Measurements from ENCODE around the gene RPS6KA1. TPM values are rescaled to one million over a fixed set of nuclear protein-coding genes. Genes with fewer than 3 reads are reported as not detected.

Gene RPS6KA1
- total and polyA plus RNA-seq, 8 donors, result 19.9 to 104 (median 26.0) TPM

- H3K9me3 ChIP-seq, result no peaks in the 10 kb centered on the region
- intact Hi-C loops (cut with DNase I), result no loop called here
- H3K4me3 ChIP-seq, result no peak overlapping the region
- DNase-seq (no peak), ATAC-seq (no peak)
- peaks cover 0 to 98% of the 10 kb centered on the region in 2 donors for H3K36me3 ChIP-seq
- no peaks in the 10 kb centered on the region for H3K27me3 ChIP-seq
- no peak overlapping the region for H3K27ac ChIP-seq
- no peak for TF ChIP-seq CTCF (IDR thresholded peaks at IDR 0.05)
- H3K4me1 ChIP-seq, result peaks cover 0 to 33% of the 10 kb centered on the region in 2 donors
These were observed 27.4 kb downstream of the RPS6KA1 start for GRCh38 chr1:26557008-26557407.

- H3K36me3 ChIP-seq, result peaks cover 0 to 98% of the 10 kb centered on the region in 2 donors
- intact Hi-C loops (cut with DNase I), result no loop called here
These were observed 29.1 kb downstream of the RPS6KA1 start for GRCh38 chr1:26558685-26559048.

GRCh38 chr1:26560403-26560780 lies 30.8 kb downstream of the RPS6KA1 start:
- Histone ChIP-seq H3K27me3 (no peaks in the 10 kb centered on the region), H3K4me1 (peaks cover 0 to 9% of the 10 kb centered on the region in 2 donors), H3K36me3 (peaks cover 0 to 98% of the 10 kb centered on the region in 2 donors), H3K4me3 (no peak overlapping the region), H3K9me3 (no peaks in the 10 kb centered on the region), H3K27ac (no peak overlapping the region)
- intact Hi-C loops (cut with DNase I), result no loop called here
- DNase-seq (no peak), ATAC-seq (no peak)
- no peak for TF ChIP-seq CTCF (IDR thresholded peaks at IDR 0.05)

More at GRCh38 chr1:26558685-26559048, 29.1 kb downstream of the RPS6KA1 start:
- peaks cover 0 to 24% of the 10 kb centered on the region in 2 donors for H3K4me1 ChIP-seq
- DNase-seq, result no peak
- H3K4me3 ChIP-seq, result no peak overlapping the region
- no peaks in the 10 kb centered on the region for H3K27me3 ChIP-seq
- no peak for ATAC-seq
- H3K27ac ChIP-seq, result no peak overlapping the region
- TF ChIP-seq CTCF (IDR thresholded peaks at IDR 0.05), result no peak
- no peaks in the 10 kb centered on the region for H3K9me3 ChIP-seq

GRCh38 chr1:26570287-26570686 lies 40.7 kb downstream of the RPS6KA1 start:
- Histone ChIP-seq H3K36me3 (peaks cover 0 to 99% of the 10 kb centered on the region in 2 donors), H3K27me3 (no peaks in the 10 kb centered on the region), H3K9me3 (no peaks in the 10 kb centered on the region), H3K4me1 (peaks cover 0 to 14% of the 10 kb centered on the region in 2 donors), H3K27ac (no peak overlapping the region), H3K4me3 (no peak overlapping the region)
- no peak for ATAC-seq
- no peak for TF ChIP-seq CTCF (IDR thresholded peaks at IDR 0.05)
- DNase-seq, result no peak
- intact Hi-C loops (cut with DNase I), result no loop called here

- Histone ChIP-seq H3K4me1 (peaks cover 0 to 14% of the 10 kb centered on the region in 2 donors), H3K36me3 (peaks cover 0 to 100% of the 10 kb centered on the region in 2 donors)
These were observed 41.8 kb downstream of the RPS6KA1 start for GRCh38 chr1:26571381-26571780.

More at GRCh38 chr1:26571381-26571780, 41.8 kb downstream of the RPS6KA1 start:
- DNase-seq, result no peak
- no peaks in the 10 kb centered on the region for H3K27me3 ChIP-seq
- no peak overlapping the region for H3K4me3 ChIP-seq
- ATAC-seq, result no peak
- H3K27ac ChIP-seq, result no peak overlapping the region
- TF ChIP-seq CTCF (IDR thresholded peaks at IDR 0.05), result no peak
- H3K9me3 ChIP-seq, result no peaks in the 10 kb centered on the region
- intact Hi-C loops (cut with DNase I), result no loop called here

Measured in left lung (tissue), 10 donors.